Gastroesophageal sphincter (tissue), 4 donors: ENCODE measurements around the gene CNP. TPM values are rescaled to one million over a fixed set of nuclear protein-coding genes. Genes with fewer than 3 reads are reported as not detected.

ENCODE experiments used
- ATAC-seq: fragments of 150-250 bp; one replicate; pipeline ENCODE4 v1.9.1; 2016; ENCODE audit warnings: mild to moderate bottlenecking, moderate library complexity
- H3K27ac ChIP-seq, 4 donors: fragments of 200-600 bp; sonication (generic) in 3 of 4; 1 replicate in 3 of 4; 2 replicates in 1 of 4; pipeline ENCODE4 v1.5.1; 2016 to 2019
- H3K27me3 ChIP-seq: fragments of 200-600 bp; sonication (generic); one replicate; pipeline ENCODE4 v1.5.1; 2019
- H3K36me3 ChIP-seq, 2 donors: fragments of 200-600 bp; sonication (generic); one replicate each; pipeline ENCODE4 v1.5.1; 2019; ENCODE audit warnings: control low read depth in 1 of 2
- H3K4me1 ChIP-seq, 3 donors: fragments of 200-600 bp; sonication (generic); 1 replicate in 2 of 3; 2 replicates in 1 of 3; pipeline ENCODE4 v1.5.1; 2016 to 2019; ENCODE audit warnings: control low read depth in 2 of 3
- H3K4me3 ChIP-seq, 2 donors: fragments of 200-600 bp; sonication (generic); one replicate each; pipeline ENCODE4 v1.5.1; 2019; ENCODE audit warnings: mild to moderate bottlenecking in 1 of 2, moderate library complexity in 1 of 2
- H3K9me3 ChIP-seq, 3 donors: fragments of 200-600 bp; sonication (generic); one replicate each; pipeline ENCODE4 v1.5.1; 2017 to 2019; ENCODE audit warnings: control low read depth in 2 of 3
- EP300 ChIP-seq: sonication (generic); formaldehyde crosslinking; IDR thresholded peaks from one replicate; pipeline ENCODE4 v1.6.1; 2017; ENCODE audit warnings: antibody characterized with exemption, mild to moderate bottlenecking
- POLR2A ChIP-seq, 2 donors: fragments of 450-650 bp; IDR thresholded peaks; one replicate each; pipeline ENCODE4 v1.6.1; 2017; ENCODE audit warnings: antibody characterized with exemption in 2 of 2, mild to moderate bottlenecking in 2 of 2, moderate library complexity in 1 of 2
- POLR2AphosphoS5 ChIP-seq: sonication (generic); formaldehyde crosslinking; IDR thresholded peaks from one replicate; pipeline ENCODE4 v1.6.1; 2017; ENCODE audit warnings: antibody characterized with exemption
- WGBS, 2 donors: methylation state at CpG; one replicate each; pipeline ENCODE4 v1.1.5; 2018; ENCODE audit warnings: low coverage in 1 of 2; 5-methylcytosine and 5-hydroxymethylcytosine counted together
- total RNA-seq, 4 donors: library from RNA; depleted of rRNA; stranded (reverse); fragments of >200 nt; gene quantifications; one replicate each; pipeline ENCODE4 v1.1.0, GENCODE V29; 2016
- TF ChIP-seq, protein P1 (sequence below), 4 experiments: fragments of 200-600 bp in 2 of 4; fragments of 450-650 bp in 2 of 4; sonication (generic) in 1 of 4; IDR thresholded peaks; one replicate each; pipeline ENCODE4 v1.5.1; 2017 to 2019; ENCODE audit warnings: antibody characterized with exemption in 4 of 4, mild to moderate bottlenecking in 2 of 4, moderate library complexity in 2 of 4

The CNP gene
- total RNA-seq, 4 donors from 2014 or later = 56.7 to 97.9 (median 64.7) TPM

DNA sequence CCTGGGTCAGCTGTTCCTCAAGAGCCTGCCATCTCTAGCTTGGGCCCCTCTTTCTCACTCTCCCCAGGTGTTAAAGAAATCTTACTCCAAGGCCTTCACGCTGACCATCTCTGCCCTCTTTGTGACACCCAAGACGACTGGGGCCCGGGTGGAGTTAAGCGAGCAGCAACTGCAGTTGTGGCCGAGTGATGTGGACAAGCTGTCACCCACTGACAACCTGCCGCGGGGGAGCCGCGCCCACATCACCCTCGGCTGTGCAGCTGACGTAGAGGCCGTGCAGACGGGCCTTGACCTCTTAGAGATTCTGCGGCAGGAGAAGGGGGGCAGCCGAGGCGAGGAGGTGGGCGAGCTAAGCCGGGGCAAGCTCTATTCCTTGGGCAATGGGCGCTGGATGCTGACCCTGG is 6.8 kb downstream of the CNP start:
- TF ChIP-seq EP300 (no peak), POLR2AphosphoS5 (no peak), POLR2A (IDR thresholded peaks at IDR 0.05) (no peak)
- TF ChIP-seq, protein P1, sequence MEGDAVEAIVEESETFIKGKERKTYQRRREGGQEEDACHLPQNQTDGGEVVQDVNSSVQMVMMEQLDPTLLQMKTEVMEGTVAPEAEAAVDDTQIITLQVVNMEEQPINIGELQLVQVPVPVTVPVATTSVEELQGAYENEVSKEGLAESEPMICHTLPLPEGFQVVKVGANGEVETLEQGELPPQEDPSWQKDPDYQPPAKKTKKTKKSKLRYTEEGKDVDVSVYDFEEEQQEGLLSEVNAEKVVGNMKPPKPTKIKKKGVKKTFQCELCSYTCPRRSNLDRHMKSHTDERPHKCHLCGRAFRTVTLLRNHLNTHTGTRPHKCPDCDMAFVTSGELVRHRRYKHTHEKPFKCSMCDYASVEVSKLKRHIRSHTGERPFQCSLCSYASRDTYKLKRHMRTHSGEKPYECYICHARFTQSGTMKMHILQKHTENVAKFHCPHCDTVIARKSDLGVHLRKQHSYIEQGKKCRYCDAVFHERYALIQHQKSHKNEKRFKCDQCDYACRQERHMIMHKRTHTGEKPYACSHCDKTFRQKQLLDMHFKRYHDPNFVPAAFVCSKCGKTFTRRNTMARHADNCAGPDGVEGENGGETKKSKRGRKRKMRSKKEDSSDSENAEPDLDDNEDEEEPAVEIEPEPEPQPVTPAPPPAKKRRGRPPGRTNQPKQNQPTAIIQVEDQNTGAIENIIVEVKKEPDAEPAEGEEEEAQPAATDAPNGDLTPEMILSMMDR (IDR thresholded peaks at IDR 0.05) = no peak
- Histone ChIP-seq H3K4me1 (peaks cover 0 to 85% (median 17%) of the 10 kb centered on the region in 3 donors), H3K9me3 (no peaks in the 10 kb centered on the region), H3K27ac (peak overlapping the region in 3 of 4 donors; percentile 56 to 74 (median 69)), H3K4me3 (no peak overlapping the region), H3K27me3 (no peaks in the 10 kb centered on the region), H3K36me3 (peaks cover 0 to 100% of the 10 kb centered on the region in 2 donors)
- 100% methylated on average over 1 of the region's 19 CpGs; no CpG with 5 or more reads in 1 of the 2 donors for WGBS, 2 donors
- no peak for ATAC-seq

DNA sequence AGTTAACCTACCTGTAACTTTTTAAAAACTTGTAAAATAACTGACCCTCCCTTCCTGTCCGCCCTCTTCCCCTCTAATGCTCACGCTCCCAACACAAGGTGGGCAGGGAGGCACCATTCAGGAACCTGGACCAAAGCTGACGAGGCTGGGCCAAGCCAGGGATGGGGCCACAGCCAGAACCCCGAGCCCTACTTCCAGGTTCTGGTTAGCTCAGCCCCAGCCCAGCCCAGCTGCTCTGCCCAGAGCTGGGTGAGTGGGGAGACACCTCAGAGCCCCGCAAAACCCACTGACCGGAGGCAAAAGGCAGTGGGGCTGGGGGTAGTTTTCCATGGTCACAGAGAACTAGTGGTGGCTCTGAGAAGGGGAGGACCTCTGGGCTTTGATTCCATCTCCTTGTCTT is 7.4 kb downstream of the CNP start:
- Histone ChIP-seq H3K27me3 (no peaks in the 10 kb centered on the region), H3K9me3 (no peaks in the 10 kb centered on the region), H3K36me3 (peaks cover 0 to 100% of the 10 kb centered on the region in 2 donors), H3K27ac (peak overlapping the region in 2 of 4 donors; percentile 69 to 74), H3K4me1 (peaks cover 0 to 79% (median 15%) of the 10 kb centered on the region in 3 donors), H3K4me3 (no peak overlapping the region)
- TF ChIP-seq POLR2AphosphoS5 (no peak), EP300 (no peak), POLR2A (IDR thresholded peaks at IDR 0.05) (no peak)
- TF ChIP-seq, protein P1 (IDR thresholded peaks at IDR 0.05) = no peak
- ATAC-seq = no peak
- WGBS, 2 donors = 80 to 100% methylated on average over 1 of the region's 6 CpGs

DNA sequence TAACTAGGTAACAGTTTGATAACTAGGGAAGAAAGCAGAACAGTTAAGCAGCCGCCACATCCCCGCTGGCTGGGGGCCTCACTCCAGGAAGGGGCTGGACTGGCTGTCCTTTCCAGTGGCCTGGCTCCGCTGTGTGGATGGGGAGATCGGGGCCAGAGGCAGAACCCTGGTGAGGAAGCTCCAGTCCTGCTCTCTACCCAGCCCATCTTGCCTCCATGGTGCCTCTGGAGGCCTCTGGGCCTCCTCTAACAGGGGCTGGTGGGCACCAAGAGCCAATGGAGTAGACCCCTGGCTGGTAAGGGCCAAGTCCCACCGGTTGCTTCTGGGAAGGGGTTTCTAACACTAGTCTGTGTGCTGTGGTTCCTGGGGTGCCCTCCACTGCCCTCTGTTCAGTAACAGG is 8.1 kb downstream of the CNP start:
- no peak for ATAC-seq
- Histone ChIP-seq H3K27me3 (no peaks in the 10 kb centered on the region), H3K27ac (peak overlapping the region in 3 of 4 donors; percentile 31 to 74 (median 69)), H3K4me1 (peaks cover 0 to 72% (median 15%) of the 10 kb centered on the region in 3 donors), H3K4me3 (no peak overlapping the region), H3K36me3 (peaks cover 0 to 98% of the 10 kb centered on the region in 2 donors), H3K9me3 (no peaks in the 10 kb centered on the region)
- WGBS, 2 donors = 88% methylated on average over 3 of the region's 5 CpGs; no CpG with 5 or more reads in 1 of the 2 donors
- TF ChIP-seq POLR2A (IDR thresholded peaks at IDR 0.05) (no peak), POLR2AphosphoS5 (no peak)

DNA sequence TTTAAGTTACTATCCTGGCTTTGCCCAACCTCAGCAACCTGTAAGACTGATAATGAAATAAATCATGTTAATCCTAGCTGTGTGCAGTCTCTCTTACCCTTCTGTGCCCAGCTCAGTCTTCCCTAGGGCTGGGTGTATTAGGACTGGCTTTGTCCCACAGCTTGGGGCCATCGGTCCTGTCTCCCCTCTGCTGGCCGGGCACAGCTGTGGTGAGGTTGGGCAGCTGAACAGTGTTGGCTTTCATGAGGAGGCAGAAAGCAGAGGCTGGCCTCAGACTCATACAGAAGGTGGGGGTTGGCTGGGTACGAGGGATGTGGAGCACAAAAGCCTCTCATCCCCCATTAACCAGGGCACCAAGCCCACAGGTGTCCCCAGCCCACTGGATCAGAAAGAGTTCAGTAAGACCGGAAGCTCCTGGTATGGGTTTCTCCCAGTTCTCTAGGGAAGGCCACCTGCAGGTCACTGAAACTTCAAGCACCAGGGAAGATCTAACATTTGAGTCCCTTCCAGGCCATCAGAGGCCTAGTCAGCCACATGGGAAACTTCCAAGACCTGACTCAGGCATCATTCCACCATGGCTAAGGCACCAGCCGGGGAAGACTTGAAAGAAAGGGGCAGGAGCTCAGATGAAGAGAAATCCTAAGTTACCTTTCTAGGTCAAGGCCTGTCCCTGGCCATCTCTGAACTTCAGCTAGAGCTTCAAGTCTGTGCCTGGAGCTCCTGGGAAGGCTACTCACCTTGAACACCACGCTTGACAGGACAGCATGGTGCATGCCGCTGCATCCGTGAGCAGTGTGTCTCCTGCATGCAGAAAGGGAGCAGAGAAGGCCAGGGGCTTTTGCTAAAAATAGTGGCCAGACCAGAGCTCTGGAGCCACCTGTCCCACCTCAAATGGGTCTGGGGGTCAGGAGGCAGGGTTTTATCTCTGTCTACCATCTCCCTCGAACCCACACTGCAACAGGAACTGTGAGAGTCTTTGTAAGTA is 8.8 kb downstream of the CNP start:
- peak overlapping the region in 3 of 4 donors; percentile 69 to 74 (median 73) for H3K27ac ChIP-seq
- 67 to 80% methylated on average over 1 of the region's 9 CpGs for WGBS, 2 donors
- no peak for ATAC-seq
- no peaks in the 10 kb centered on the region for H3K27me3 ChIP-seq
- H3K4me3 ChIP-seq = no peak overlapping the region
- no peaks in the 10 kb centered on the region for H3K9me3 ChIP-seq
- H3K36me3 ChIP-seq = peaks cover 0 to 98% of the 10 kb centered on the region in 2 donors
- TF ChIP-seq, protein P1 (IDR thresholded peaks at IDR 0.05) = no peak
- no peak for TF ChIP-seq EP300
- TF ChIP-seq POLR2AphosphoS5 = no peak
- TF ChIP-seq POLR2A (IDR thresholded peaks at IDR 0.05) = no peak
- H3K4me1 ChIP-seq = peaks cover 0 to 65% (median 15%) of the 10 kb centered on the region in 3 donors

DNA sequence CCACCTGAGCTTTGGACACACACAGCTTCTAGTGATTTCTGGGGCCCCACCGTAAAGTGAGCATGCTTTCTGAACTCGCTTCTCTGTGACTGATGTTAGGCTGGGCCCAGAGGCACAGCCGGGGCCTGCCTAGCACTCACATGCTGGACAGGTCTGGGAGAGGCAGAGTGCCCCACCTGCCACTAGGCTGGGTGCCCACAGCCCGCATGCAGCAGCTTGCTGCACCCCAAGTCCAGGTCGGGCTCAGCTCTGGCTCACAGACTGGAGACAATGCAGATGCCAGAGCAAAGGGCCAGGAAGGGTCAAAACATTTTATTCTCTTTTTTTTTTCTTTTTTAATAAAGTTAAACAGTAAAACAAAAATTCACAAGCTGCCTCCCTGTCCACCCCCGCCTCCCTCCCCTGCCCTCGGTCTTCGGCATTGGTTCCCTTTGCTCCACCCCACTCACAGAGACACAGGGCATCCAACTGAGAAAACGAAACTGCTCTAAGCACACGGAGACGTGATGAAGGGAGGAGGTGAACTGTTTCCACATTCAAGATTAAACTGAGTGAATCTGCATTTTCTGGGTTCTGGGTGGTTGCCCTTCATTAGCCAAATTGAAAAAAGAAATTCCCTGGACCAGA is 9.7 kb downstream of the CNP start:
- Histone ChIP-seq H3K4me1 (peaks cover 0 to 57% (median 15%) of the 10 kb centered on the region in 3 donors), H3K27me3 (no peaks in the 10 kb centered on the region), H3K4me3 (peak overlapping the region in 1 of 2 donors; percentile 19), H3K9me3 (no peaks in the 10 kb centered on the region), H3K36me3 (peaks cover 0 to 98% of the 10 kb centered on the region in 2 donors), H3K27ac (peak overlapping the region; percentile 6 to 74 (median 71))
- ATAC-seq = peak; percentile 62
- TF ChIP-seq POLR2A (IDR thresholded peaks at IDR 0.05) = no peak
- TF ChIP-seq POLR2AphosphoS5 = no peak
- TF ChIP-seq, protein P1 (IDR thresholded peaks at IDR 0.05) = no peak
- TF ChIP-seq EP300 = no peak
- WGBS, 2 donors = 35 to 38% methylated on average over 3 to 7 of the region's 11 CpGs
